EL (cell line): ENCODE results near the gene MUC5B.
"Not testable (repeated sequence)": the region's sequence is repeated elsewhere in the genome, so short reads cannot be mapped to it uniquely, and the experiment has no call there.

ENCODE experiments used
- DNase-seq: peaks from one replicate; pipeline ENCODE4 v3.0.0-alpha.2; 2016

The MUC5B gene

GRCh38 chr11:1254733-1255132, 31.9 kb downstream of the MUC5B start:
- no peak for DNase-seq

GRCh38 chr11:1255151-1255550, 32.3 kb downstream of the MUC5B start:
- DNase-seq = no peak

GRCh38 chr11:1256257-1257045, 33.6 kb downstream of the MUC5B start:
- DNase-seq = no peak

- no peak for DNase-seq
These were observed 34.5 kb downstream of the MUC5B start for GRCh38 chr11:1257366-1257765.

GRCh38 chr11:1257916-1258315, 35.0 kb downstream of the MUC5B start:
- no peak for DNase-seq

GRCh38 chr11:1258401-1259075, 35.7 kb downstream of the MUC5B start:
- DNase-seq = peak; percentile 24

GRCh38 chr11:1259076-1259461, 36.2 kb downstream of the MUC5B start:
- no peak for DNase-seq

GRCh38 chr11:1259561-1259960, 36.7 kb downstream of the MUC5B start:
- no peak for DNase-seq

GRCh38 chr11:1260023-1260501, 37.2 kb downstream of the MUC5B start:
- peak; percentile 20 for DNase-seq

GRCh38 chr11:1260620-1261019, 37.8 kb downstream of the MUC5B start:
- DNase-seq = no peak

- DNase-seq = no peak
These were observed 38.6 kb downstream of the MUC5B start for GRCh38 chr11:1261241-1262071.

GRCh38 chr11:1262172-1263006, 39.5 kb downstream of the MUC5B start:
- DNase-seq = peak; percentile 90

- DNase-seq = no peak
These were observed 40.1 kb downstream of the MUC5B start for GRCh38 chr11:1263010-1263409.

- peak; percentile 78 for DNase-seq
These were observed 41.6 kb downstream of the MUC5B start for GRCh38 chr11:1264444-1264843.

- not testable (repeated sequence) for DNase-seq
These were observed 42.6 kb downstream of the MUC5B start for GRCh38 chr11:1265480-1265879.

GRCh38 chr11:1266976-1267375, 44.1 kb downstream of the MUC5B start:
- DNase-seq = not testable (repeated sequence)

GRCh38 chr11:1267441-1268100, 44.7 kb downstream of the MUC5B start:
- DNase-seq = no peak

- no peak for DNase-seq
These were observed 47.1 kb downstream of the MUC5B start for GRCh38 chr11:1269957-1270356.

GRCh38 chr11:1270476-1270875, 47.6 kb downstream of the MUC5B start:
- no peak for DNase-seq

GRCh38 chr11:1271002-1271401, 48.1 kb downstream of the MUC5B start:
- DNase-seq = peak; percentile 7

- no peak for DNase-seq
These were observed 48.5 kb downstream of the MUC5B start for GRCh38 chr11:1271406-1271805.

- no peak for DNase-seq
These were observed 49.1 kb downstream of the MUC5B start for GRCh38 chr11:1271927-1272326.
